Keratinocyte (primary cell): ENCODE data around the gene THSD7B. TPM values are rescaled to one million over a fixed set of nuclear protein-coding genes. Genes with fewer than 3 reads are reported as not detected.

Experiments used
- DNase-seq: peaks from one replicate; pipeline ENCODE4 v3.0.0-alpha.2; 2011; ENCODE audit warnings: low read depth, missing footprints, low spot score
- FAIRE-seq: peaks from 2 replicates; lab custom pipeline; 2011; peaks lifted over from hg19 to GRCh38; lab: Jason Lieb, UNC
- H2AFZ ChIP-seq: 2 replicates; pipeline ENCODE4 v1.6.0; 2012; ENCODE audit warnings: low read length, control low read depth, inconsistent platforms; ENCODE audit not compliant: control insufficient read depth
- H3K27ac ChIP-seq: 2 replicates; pipeline ENCODE4 v1.5.1; 2011; ENCODE audit warnings: low read length; ENCODE audit not compliant: control insufficient read depth, insufficient read depth
- H3K27me3 ChIP-seq: 3 replicates; pipeline ENCODE4 v1.6.0; 2011; ENCODE audit warnings: low read length; ENCODE audit not compliant: control insufficient read depth, insufficient read depth; ENCODE audit errors: extremely low read depth
- H3K36me3 ChIP-seq, 2 experiments: 2 replicates in 1 of 2; 3 replicates in 1 of 2; pipeline ENCODE4 v1.5.1; 2011; ENCODE audit warnings: low read length in 2 of 2, mild to moderate bottlenecking in 1 of 2; ENCODE audit not compliant: control insufficient read depth in 2 of 2, insufficient read depth in 2 of 2; ENCODE audit errors: extremely low read depth in 1 of 2
- H3K4me1 ChIP-seq: 3 replicates; pipeline ENCODE4 v1.5.1; 2011; ENCODE audit warnings: low read length; ENCODE audit not compliant: control insufficient read depth, insufficient read depth; ENCODE audit errors: extremely low read depth
- H3K4me2 ChIP-seq: 3 replicates; pipeline ENCODE4 v1.6.0; 2011; ENCODE audit warnings: low read depth, low read length; ENCODE audit not compliant: control insufficient read depth, insufficient read depth; ENCODE audit errors: extremely low read depth
- H3K4me3 ChIP-seq, 3 experiments: fragments of 200-600 bp in 1 of 3; sonication (generic) in 1 of 3; 2 replicates in 2 of 3; 3 replicates in 1 of 3; pipeline ENCODE4 v1.5.1; 2011 to 2016; ENCODE audit warnings: low read length in 3 of 3, mild to moderate bottlenecking in 3 of 3, control low read depth in 2 of 3, inconsistent platforms in 1 of 3, low read depth in 1 of 3, mixed read lengths in 1 of 3, mixed run types in 1 of 3, moderate library complexity in 1 of 3; ENCODE audit not compliant: control insufficient read depth in 2 of 3, insufficient read depth in 2 of 3; ENCODE audit errors: extremely low read depth in 1 of 3
- H3K79me2 ChIP-seq: 2 replicates; pipeline ENCODE4 v1.6.0; 2012; ENCODE audit warnings: low read length; ENCODE audit not compliant: control insufficient read depth, insufficient read depth
- H3K9ac ChIP-seq: 3 replicates; pipeline ENCODE4 v1.6.0; 2011; ENCODE audit warnings: low read length; ENCODE audit not compliant: control insufficient read depth, insufficient read depth; ENCODE audit errors: extremely low read depth
- H3K9me1 ChIP-seq: 3 replicates; pipeline ENCODE4 v1.6.0; 2011; ENCODE audit warnings: low read length; ENCODE audit not compliant: control insufficient read depth, insufficient read depth; ENCODE audit errors: extremely low read depth
- H3K9me3 ChIP-seq: 2 replicates; pipeline ENCODE4 v1.5.1; 2012; ENCODE audit warnings: low read depth, low read length; ENCODE audit not compliant: control insufficient read depth
- H4K20me1 ChIP-seq: 3 replicates; pipeline ENCODE4 v1.6.0; 2011; ENCODE audit warnings: low read length; ENCODE audit not compliant: control insufficient read depth, insufficient read depth; ENCODE audit errors: extremely low read depth
- CTCF ChIP-seq, 3 experiments: IDR thresholded peaks in 1 of 3; conservative IDR thresholded peaks in 1 of 3; optimal IDR thresholded peaks in 1 of 3; 2 replicates in 2 of 3; 3 replicates in 1 of 3; pipeline versions ENCODE3 to v1.5.1; 2011; ENCODE audit warnings: low read length in 3 of 3, mild to moderate bottlenecking in 3 of 3, moderate library complexity in 2 of 3, control low read depth in 1 of 3, inconsistent platforms in 1 of 3; ENCODE audit not compliant: insufficient read depth in 2 of 3; ENCODE audit errors: extremely low read depth in 1 of 3
- EZH2 ChIP-seq: IDR thresholded peaks from one replicate; pipeline ENCODE4 v1.6.1; 2012; ENCODE audit warnings: inconsistent platforms, mild to moderate bottlenecking, low read length, moderate library complexity
- dilution Hi-C: fragments of 300-500 bp; cut with MboI; formaldehyde crosslinking; loops from one replicate; pipeline ENCODE4 v1.7.0; 2020; ENCODE audit warnings: low sequenced_read_pairs; ENCODE audit not compliant: extremely low pct_ligation_motif_present
- polyA plus RNA-seq, 5 experiments: library from polyadenylated mRNA; depleted of rRNA in 3 of 5; stranded (reverse) in 3 of 5; stranded (forward) in 1 of 5; unstranded in 1 of 5; fragments of >200 nt; gene quantifications; 1 replicate in 1 of 5; 2 replicates in 3 of 5; 3 replicates in 1 of 5; pipeline versions ENCODE4 v1.2.1 to v1.2.3, GENCODE V29; 2011 to 2012; ENCODE audit warnings: missing spikeins in 2 of 5, low read depth in 1 of 5, low replicate concordance in 1 of 5

Gene THSD7B
- polyA plus RNA-seq, 1 donor (not counting 4 experiments of a cell fraction or from before 2014, with no cell fraction given), result 0.04 TPM

GRCh38 chr2:137467246-137467862 lies 702.0 kb downstream of the THSD7B start:
- Histone ChIP-seq H3K4me1 (no peaks in the 10 kb centered on the region), H3K4me3 (no peak overlapping the region), H2AFZ (no peak overlapping the region), H3K36me3 (no peaks in the 10 kb centered on the region), H3K4me2 (no peak overlapping the region), H3K27ac (no peak overlapping the region), H4K20me1 (no peaks in the 10 kb centered on the region), H3K9me3 (no peaks in the 10 kb centered on the region), H3K79me2 (no peaks in the 10 kb centered on the region), H3K9ac (no peak overlapping the region), H3K27me3 (no peaks in the 10 kb centered on the region), H3K9me1 (no peaks in the 10 kb centered on the region)
- no peak for TF ChIP-seq EZH2
- peak; percentile 77 to 82 (median 79) for TF ChIP-seq CTCF (optimal IDR thresholded peaks at IDR 0.05 in 1 of 3, IDR thresholded peaks at IDR 0.05 in 1 of 3, conservative IDR thresholded peaks at IDR 0.05 in 1 of 3; ENCODE audit: extremely low read depth in 1 of 3, insufficient read depth in 2 of 3, low read length in 3 of 3)
- FAIRE-seq (peak; percentile 58), DNase-seq (no peak)
- dilution Hi-C loops, result no loop called here

GRCh38 chr2:137493261-137493660 lies 727.9 kb downstream of the THSD7B start:
- Histone ChIP-seq H3K9me1 (no peaks in the 10 kb centered on the region), H3K4me3 (no peak overlapping the region), H4K20me1 (no peaks in the 10 kb centered on the region), H3K36me3 (no peaks in the 10 kb centered on the region), H2AFZ (no peak overlapping the region), H3K27ac (no peak overlapping the region), H3K4me2 (no peak overlapping the region), H3K27me3 (no peaks in the 10 kb centered on the region), H3K4me1 (no peaks in the 10 kb centered on the region), H3K9ac (no peak overlapping the region), H3K9me3 (no peaks in the 10 kb centered on the region), H3K79me2 (no peaks in the 10 kb centered on the region)
- FAIRE-seq (no peak), DNase-seq (no peak)
- dilution Hi-C loops, result no loop called here
- no peak for TF ChIP-seq EZH2
- TF ChIP-seq CTCF (optimal IDR thresholded peaks at IDR 0.05 in 1 of 3, IDR thresholded peaks at IDR 0.05 in 1 of 3, conservative IDR thresholded peaks at IDR 0.05 in 1 of 3; ENCODE audit: extremely low read depth in 1 of 3, insufficient read depth in 2 of 3, low read length in 3 of 3), result no peak
